Activated CD4-positive, alpha-beta T cell treated with anti-CD3 and anti-CD28 coated beads for 24 hours (primary cell): ENCODE measurements around the gene TMEM218.

ENCODE experiments used
- DNase-seq, 2 donors: peaks; one replicate each; pipeline ENCODE4 v3.0.0-alpha.2; 2020; ENCODE audit warnings: low read depth in 2 of 2

The TMEM218 gene

GRCh38 chr11:125055107-125055715 lies 56.2 kb downstream of the TMEM218 start:
- no peak for DNase-seq

GRCh38 chr11:125053167-125053566 lies 58.3 kb downstream of the TMEM218 start:
- no peak for DNase-seq

GRCh38 chr11:125052047-125052446 lies 59.4 kb downstream of the TMEM218 start:
- no peak for DNase-seq

- no peak for DNase-seq
Observed at GRCh38 chr11:125049164-125049792, 62.1 kb downstream of the TMEM218 start.
